ENCODE measurements around the gene KLHL18.
"Not testable (repeated sequence)": the region's sequence is repeated elsewhere in the genome, so short reads cannot be mapped to it uniquely, and the experiment has no call there.

KLHL18 gene

DNA sequence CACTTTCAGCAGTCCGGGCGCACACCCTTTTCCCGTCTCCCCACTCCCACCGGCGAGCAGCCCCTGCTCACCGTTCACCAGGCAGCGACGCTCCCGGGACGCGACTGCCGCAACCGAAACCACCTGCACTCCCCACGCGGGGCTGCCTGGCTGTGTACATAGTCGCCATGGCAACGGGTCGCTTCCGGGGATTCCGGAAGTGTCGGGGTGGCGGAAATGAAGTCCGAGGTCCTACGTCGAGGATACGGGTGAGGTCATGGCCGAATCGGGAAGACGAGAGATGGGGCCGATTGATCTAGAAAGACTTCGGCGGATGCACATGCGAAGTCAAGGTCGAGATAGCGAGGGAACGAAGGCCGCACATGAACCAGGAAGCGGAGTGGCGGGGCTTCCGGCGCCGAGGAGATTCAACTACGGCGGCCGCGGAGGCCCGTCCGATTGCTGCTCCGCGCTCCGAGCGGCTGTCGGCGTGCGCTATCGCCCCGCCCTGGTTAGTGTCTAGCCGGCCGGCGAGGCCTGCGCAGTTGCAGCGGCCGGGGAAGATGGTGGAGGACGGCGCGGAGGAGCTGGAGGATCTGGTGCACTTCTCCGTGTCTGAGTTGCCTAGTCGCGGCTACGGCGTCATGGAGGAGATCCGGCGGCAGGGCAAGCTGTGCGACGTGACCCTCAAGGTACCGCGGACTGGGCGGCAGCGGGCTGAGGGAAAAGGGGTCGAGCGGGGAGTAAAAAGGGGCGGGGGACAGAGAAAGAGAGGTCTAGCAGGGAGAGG is at the start of gene KLHL18, which contains the start of gene KIF9:
TSS of gene KLHL18 (plus strand) at position 521 of the 769 bp plus-strand sequence. CDS start at position 543, 22 bp downstream.
TSS of gene KIF9 (minus strand) at position 376 of the 769 bp plus-strand sequence. CDS start 5,425 bp downstream, outside the sequence.
- peak; percentile 91 for DNase-seq

DNA sequence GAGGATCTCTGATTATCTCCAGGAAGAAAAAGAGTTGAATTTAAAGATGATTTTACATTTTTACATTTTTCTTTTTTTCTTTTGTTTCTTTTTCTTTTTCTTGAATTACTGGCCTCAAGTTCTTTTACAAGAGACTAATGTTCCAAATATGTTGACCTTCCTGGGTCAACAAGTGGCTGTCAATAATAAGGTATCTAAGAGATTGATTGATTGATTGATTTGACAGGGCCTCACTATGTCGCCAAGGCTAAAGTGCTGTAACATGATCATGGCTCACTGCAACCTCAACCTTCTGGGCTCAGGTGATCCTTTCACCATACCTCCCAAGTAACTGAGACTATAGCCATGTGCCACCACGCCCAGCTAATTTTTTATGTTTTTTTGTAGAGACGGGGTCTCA is 44.7 kb upstream of the KLHL18 start:
- no peak for DNase-seq

DNA sequence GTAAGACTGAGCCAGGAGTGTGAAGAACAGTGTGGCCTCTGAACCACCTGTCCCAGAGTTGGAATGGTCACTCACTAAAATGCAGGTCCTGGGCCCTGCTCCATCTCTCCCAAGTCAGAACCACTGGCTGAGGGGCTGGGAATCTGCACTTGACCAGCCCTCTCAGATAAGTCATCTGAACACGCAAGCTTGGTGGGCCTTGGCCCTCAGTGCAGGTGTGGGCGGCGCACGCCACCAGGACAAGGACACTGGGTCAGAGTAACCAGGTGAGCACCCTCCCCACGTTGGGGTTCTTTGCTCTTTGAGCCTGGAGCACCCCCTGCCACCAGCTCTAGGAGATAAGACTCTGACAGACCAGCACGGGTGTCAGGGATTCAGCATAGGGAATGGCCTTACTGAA is 42.8 kb upstream of the KLHL18 start:
- no peak for DNase-seq

DNA sequence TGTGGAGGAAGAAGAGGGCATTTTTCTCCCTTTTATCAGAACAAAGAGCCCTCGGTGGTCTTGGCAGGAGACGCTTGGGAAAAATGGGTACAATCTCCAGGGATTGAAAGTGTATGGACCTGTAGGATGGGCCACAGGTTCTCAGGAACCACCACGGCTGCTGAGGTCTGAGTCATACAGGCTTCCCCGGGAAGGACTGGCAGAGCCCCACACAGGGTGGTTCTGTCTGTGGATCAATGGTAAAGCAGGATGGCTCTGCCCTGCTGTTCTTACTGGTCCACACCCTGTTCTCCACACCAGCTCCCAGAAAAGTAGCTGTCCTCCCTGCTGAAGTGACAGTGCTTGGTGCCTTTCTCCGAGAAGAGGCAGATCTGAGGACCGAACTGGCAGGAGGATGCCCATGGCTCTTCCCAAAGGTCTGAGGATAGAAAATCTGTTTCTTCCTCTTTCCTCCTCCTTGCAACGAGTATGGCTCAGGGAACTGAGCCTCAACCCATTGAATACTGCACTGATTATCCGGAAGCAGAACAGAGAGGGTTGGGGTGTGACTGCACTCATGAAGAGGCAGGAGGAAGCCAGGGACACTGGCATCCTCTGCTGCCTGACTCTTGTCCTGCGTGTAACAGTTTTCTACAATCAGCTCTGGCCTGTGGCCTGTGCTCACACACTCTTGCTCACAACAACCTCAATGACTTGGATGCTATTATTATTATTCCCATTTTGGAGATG is 39.2 kb upstream of the KLHL18 start:
- no peak for DNase-seq

DNA sequence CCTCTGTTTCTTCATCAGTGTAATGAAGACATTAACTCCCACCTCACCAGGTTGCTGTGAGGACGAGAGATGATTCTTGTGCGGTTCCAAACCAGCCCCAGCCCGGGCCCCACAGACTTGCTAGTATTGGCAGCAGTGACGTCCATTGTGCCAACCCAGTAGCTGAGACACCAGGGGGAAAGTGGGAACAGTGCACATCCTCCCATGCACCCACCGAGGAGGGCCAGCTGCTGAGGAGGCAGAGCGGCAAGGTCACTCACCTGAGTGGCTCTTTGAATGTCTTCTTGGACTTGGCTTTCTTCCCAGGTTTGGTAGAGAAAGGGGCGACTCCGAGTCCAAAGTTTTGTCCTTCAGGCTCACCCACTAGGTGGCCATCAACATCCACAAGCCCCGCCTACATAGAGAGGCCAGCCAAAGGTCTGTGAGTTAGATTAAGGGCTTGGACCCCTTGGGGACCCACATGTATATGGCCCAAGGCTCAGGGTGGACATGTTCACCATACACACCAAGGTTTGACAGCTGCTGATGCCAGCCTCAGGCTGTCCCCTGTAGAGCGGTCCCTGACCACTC is 38.1 kb upstream of the KLHL18 start:
- no peak for DNase-seq

DNA sequence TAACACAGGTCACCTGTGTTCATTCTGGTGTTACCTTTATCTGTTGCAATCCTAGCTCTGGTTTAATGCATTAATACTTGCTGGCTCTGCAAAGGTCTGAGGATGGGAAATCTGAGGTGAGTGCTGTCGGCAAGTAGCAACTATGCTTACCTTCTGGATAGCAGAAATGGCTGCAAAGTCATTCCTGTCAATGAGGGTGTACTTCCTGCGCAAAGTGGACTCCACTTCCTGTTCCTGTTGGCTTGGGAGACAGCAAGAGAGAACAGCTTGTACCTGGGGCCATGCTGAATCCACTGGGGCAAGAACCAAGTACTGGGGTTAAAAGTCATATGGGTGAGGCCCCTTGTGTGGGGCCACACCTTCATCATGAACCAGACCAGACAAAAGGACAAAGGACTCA is 37.5 kb upstream of the KLHL18 start:
- no peak for DNase-seq

DNA sequence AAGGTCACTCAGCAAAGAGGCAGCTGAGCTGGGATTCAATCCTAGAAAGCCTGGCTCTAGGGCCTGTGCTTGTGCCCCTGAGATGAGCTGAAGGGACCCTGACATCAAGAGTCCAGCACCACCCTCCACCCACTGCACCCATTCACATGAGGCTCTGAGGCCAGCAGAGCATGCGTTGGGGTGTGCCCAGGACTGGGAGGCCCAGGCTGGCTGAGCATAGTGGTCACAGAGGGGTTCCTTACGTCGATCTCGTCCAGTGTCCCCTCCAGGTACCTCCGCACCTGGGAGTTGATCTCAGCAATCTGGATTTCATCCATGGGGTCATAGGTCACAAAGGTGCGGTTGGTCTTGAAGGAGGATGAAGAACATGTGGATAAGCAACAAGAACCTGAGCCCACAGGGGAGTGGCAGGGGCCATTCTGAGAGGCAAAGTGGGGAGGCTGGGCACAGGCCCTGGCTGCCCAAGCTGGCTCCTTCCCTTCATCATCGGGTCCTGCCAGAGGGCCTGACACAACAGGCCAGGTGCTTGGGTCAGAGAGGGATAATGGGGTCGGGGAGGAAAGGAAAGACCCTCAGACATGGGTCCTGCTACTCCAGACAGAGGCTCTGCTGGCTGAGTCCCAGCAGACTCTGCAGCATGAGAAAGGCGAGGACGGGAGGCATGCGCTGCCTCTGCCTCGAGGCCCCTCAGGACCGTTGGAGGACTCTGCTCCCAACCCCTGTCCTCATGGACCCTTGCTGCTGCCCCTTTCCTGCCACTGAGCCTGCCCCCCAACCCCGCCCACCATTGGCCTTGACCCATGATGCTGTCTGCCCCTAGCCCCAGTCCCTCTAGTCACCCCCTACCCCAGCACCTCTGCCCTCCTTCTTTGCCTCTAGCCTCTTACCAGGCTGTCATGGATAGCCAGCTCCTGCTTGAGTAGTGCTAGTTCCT is 35.3 kb upstream of the KLHL18 start:
- DNase-seq, result no peak

DNA sequence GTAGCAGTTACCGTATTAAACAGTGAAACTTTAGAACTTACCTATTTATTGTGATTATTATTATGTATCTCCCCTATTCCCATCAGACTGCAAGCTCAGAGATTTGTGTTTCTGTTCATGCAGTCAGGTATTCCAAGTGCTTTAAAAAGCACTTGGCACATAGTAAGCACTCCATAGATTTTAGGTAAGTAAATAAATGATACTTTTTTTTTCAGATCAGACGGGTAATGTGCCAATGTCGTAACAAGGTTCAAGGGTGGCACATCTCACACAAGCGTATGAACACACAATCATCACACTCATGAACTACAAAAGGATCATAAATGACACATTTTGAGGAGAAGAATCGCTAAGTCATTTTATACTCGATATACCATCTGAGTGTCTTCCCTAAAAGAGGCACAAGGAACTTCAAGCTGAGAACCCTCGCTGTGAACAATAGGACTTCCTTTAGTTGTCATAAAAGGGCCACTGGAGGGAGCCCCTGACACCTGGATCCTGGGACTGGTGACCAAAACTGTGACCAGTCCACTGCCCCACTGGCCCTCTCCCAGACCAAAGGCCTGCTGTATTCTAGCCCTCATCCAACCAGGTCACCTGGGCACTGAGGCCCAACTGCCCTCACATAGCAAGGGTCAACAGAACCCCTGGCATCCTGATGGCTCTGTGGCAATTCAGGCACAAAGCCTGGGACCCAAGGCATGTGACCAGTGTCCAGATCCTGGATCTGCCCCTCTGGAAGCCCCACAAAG is 32.3 kb upstream of the KLHL18 start:
- DNase-seq, result no peak

DNA sequence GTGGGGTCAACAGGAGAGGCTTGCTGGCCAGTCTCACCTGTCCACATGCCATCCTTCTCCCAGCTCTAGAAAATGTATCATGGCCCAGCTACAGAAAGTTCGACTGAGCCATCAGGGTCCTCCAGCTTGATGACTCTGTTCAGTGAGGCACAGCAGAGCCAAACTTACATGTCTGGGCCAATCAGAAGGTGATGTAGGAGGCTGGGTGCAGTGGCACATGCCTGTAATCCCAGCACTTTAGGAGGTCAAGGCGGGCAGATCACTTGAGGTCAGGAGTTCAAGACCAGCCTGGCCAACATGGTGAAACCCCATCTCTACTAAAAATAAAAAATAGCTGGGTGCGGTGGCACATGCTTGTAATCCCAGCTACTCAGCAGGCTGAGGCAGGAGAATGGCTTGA is 31.7 kb upstream of the KLHL18 start:
- not testable (repeated sequence) for DNase-seq

DNA sequence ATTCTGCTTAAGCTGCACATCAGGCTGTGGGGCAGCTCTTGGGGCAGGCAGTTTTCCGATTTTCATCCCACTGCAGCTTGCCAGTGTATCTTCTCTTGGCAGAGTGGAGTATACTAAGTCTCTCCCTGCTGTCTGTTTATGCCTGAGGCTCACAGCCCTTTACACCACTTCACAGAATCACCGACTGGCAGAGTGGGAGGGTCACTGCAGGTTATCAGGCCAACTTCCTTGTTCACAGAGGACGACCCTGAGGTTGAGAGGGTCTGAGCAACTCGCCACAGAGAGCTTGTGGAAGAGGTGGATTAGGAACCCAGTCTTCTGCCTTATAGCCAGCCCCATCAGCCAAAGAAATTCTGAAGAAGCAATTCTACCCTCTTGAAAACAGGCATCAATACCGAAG is 31.1 kb upstream of the KLHL18 start:
- no peak for DNase-seq

DNA sequence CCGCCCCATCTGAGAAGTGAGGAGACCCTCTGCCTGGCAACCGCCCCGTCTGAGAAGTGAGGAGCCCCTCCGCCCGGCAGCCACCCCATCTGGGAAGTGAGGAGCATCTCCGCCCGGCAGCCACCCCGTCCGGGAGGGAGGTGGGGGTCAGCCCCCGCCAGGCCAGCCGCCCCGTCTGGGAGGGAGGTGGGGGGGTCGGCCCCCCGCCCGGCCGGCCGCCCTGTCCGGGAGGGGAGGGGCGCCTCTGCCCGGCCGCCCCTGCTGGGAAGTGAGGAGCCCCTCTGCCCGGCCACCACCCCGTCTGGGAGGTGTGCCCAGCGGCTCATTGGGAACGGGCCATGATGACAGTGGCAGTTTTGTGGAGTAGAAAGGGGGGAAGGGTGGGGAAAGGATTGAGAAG is 26.4 kb upstream of the KLHL18 start:
- not testable (repeated sequence) for DNase-seq

DNA sequence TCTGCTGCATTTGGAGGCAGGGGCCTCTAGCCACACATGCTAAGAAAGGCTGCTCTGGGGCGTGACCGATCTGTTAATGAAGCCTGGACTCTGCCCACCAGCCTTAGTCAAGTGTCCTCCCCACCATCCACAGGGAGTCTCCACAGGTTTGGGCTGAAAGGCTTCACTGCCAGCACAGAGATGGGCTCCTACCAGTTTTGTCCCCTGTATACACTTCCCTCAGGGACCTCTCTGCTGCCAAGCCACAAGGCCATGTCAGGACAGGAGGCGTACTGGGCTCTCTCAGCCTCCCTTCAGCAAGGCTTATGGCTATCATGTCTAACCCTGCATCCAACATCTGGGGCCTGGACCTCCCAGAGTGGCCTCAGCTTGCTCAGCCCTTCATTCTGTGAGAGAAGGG is 23.6 kb upstream of the KLHL18 start:
- DNase-seq, result no peak

DNA sequence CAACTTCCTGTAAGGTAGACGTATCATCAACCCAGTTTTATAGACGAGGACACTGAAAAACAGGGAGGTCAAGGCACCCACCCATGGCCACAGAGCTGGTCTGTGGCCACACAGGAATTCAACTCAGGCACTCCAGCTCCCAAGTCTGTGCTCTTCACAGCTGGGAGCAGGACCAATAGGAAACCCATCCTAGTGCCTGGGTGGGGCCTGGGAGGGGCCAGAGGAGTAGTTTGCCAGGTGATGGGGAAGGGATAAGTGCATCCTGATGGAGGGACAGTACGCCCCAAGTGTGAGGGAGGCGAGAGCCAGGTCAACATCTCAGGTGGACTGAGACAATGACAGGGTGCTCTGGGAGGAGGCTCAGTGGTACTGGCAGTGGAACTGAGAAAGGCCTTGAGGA is 22.1 kb upstream of the KLHL18 start:
- no peak for DNase-seq

DNA sequence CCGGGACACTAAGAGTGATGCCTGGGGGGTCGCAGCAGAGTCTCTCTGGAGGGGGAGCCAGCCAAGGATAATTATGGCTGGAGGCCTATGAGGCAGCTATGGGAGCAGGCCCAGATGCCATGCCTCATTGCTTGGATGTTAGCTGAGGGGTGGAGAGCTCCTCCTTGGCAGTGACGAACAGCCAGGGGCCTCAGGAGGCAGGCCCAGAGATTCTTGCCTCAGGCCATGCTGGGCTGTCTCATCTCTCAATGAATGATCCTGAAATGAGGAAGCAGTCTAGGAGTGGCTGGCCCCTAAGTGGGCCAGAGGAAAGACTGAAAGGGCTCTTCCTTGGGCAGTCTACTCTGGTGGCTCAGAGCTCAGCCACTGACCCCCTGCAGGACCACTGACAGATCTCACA is 21.4 kb upstream of the KLHL18 start:
- no peak for DNase-seq

DNA sequence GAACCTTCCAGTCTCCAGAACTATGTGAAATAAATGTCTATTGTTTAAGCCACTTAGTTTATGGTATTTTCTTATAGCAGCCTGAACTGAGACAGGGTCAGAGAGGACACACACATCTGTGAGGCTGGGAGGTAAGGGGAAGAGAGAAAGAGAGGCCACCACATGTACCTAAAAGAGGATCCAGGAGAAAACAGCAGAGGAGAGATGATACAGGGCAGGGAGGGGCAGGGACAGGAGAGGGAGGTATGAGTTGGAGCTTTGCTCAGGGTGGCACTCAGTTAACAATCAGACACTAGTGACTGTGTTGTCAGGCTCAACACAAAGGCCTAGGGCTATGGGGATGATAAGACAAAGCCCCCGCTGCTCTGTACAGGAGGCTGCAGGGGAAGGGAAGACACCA is 17.7 kb upstream of the KLHL18 start:
- DNase-seq, result no peak

DNA sequence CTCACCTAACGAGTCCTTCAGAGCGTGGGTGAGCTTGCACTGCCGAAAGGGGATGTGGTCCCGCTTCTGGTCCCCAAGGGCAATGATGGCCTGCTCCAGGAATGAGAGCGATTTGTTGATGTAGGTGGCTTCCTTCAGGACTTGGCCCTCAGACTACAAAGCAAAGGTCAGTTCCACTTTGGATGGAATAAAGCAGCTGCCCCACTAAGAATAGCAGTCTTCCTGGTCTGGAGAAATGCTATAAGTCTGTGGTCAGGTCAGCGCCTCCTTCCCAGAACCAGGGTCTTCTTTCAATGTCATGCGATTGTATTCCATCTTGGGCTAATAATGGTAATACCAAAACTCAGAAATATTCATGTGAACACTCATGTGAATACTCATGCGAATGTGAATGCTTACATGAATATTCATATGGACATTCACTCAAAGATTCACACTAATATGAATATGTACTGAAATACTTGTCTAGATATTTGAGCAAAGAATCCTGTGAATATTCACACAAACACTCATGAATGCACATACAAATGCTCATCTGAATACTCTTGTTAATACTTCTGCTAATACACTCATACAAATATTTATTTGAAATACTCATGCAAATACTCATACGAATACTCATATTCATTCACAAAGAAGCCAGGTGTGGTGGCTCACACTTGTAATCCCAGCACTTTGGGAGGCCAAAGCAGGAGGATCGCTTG is 16.9 kb upstream of the KLHL18 start:
- DNase-seq, result no peak

DNA sequence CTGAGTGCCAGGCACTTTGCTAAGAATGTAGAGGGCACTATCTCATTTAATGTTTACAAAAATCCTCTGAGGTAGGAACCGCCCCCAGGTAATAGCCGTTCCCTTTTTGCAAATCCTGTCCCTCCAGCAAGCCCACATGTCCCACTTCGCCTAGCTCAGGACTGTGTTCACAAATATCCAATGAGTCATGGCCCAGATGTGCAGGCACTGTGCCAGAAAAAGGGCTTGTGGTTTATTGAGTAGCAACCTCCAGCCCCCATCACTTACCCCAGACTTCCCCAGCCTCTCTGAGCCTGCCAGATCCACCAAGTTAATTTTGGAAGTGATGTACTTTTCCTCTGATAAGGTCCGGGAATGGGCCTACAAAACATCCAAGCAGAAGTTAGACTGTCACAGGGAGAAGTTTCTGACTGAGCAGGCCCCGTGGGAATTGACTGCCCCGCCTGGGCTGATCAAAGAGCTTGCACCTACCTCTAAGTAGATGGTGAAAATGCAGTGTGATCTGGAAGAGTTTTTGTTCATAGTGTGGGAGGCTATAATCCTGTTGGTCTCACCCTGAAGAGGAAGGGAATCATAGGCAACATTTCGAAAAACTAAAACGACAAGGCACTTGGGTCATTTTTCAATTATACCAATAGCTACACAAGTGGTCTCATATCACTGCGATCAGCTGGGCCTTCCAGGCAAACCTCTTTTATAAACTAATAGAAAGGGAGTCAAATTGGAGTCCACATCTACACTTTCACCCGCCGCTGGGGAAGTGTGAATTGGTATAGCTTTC is 15.8 kb upstream of the KLHL18 start:
- peak; percentile 23 for DNase-seq

DNA sequence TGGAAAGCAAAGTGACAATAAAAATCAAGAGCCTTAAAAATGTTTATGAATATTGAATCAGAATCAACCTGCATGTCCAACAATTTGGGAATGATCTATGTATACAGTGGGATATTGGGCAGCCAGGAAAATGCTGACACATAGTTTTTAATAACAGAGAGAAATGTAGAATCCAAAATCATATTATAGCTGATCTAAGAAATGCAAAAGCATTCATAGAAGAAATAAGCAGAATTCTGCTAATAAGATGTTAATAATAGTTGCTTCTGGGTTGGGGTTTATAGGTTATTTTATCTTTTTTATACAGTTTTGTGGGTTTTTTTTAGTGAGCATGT is 15.3 kb upstream of the KLHL18 start:
- DNase-seq, result no peak

DNA sequence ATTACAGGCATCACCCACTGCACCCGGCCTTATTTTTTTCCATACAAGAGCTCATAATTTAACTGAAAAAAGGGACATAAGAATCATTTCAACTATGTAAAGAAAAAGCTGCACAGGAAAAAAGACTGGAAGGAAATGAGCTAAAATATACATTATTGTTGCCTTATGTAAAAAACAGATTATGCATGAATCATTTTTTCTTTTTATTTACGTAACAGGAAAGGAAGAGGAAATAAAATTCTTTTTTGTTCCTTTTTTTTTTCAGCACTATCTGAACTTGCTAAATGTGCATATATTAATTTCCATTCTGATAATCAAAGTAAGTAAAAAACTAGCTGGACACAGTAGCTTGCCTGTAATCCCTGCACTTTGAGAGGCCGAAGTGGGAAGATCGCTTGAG is 12.2 kb upstream of the KLHL18 start:
- no peak for DNase-seq

DNA sequence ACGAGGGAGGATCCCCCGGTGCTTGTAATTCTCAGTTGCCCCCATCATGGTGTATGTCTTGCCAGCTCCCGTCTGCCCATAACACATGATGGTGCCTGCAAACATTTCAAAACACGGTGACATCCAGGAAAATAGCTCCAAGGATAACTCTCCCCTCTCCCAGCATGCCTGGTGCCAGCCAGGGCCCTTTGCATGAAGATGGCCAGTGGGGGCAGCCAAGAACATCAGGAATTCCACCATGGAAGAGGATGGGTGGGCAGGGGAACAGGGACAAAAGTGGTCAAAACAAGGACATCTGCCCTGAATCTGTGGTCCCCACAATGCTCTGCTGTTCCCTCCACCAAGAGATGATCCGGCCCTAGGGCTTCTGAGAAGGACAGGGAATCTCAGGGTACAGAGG is 9.2 kb upstream of the KLHL18 start:
- DNase-seq, result no peak

DNA sequence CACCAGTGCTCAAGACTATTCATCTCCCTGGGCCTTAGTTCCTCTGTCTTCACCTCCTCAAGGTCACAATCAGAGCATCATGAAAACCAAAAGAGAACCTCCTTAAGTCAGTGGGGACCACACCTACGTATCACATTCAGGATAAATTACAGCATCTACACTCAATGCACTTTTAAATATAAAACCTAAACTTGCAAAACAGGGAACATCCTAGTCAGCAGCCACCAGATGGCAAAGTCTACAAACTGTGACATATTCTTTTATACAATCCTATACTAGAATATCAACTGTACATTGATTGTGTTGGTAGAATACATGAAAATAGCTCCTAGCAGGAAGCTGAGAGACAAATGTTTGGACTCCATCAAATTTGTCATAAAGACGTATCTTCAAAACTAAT is 8.1 kb upstream of the KLHL18 start:
- DNase-seq, result no peak

Data from activated effector memory CD4-positive, alpha-beta T cell treated with Interleukin-2 at 50 U/mL for 16 hours (primary cell).